ENCODE results near the gene RANBP1.

DNA sequence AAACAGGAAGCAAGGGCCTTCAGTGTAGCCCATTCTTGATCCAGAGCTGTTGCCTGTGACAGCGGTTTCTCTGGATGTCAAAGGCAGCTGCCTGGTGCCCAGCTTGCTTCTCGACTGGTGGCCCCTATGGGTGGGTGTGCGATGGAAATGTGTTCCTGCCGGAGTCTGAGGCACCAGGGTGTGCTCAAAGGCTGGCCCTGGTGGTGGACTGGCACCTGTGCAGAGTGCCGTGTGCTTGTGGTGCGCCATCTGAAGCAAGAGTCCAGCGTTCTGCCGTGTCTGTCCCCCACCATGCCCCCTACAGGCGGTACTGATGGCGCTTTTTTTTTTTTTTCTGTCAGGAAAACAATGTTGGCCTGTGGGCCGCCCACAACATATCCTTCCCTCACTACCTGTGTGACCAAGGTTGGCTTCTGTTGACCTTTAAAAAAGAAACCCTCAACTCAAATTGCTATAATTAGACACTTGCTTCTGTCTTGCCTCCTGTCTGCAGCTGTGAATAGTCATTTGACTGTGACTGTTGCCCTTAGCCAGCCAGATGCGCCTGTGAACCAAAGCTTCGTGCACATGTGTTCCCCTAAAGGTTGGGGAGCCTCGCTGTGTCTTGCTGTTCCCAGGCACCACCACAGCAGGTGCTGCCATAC is 4.7 kb upstream of the RANBP1 start:
- TF ChIP-seq CTCF (conservative IDR thresholded peaks at IDR 0.05) (no peak; the same call in 1 of the 2 replicates), ZFX (IDR thresholded peaks at IDR 0.05) (no peak)

Measured in C4-2B (cell line).